Measurements from ENCODE around the gene EEIG1. TPM values are rescaled to one million over a fixed set of nuclear protein-coding genes. Genes with fewer than 3 reads are reported as not detected.
A peak's percentile ranks its signal among the peaks of the same experiment; 100 is the strongest.

Gene EEIG1
- total and polyA plus RNA-seq, 2 experiments from 2014 or later = 11.2 to 22.4 TPM

- no peaks in the 10 kb centered on the region for H3K79me2 ChIP-seq (replicated peaks; ENCODE audit: insufficient read depth)
- Mint-ChIP-seq H3K4me1 (peaks cover 4% of the 10 kb centered on the region; the same call in 1 of the 3 replicates), H3K36me3 (ENCODE audit: low read depth) (no peaks in the 10 kb centered on the region), H3K9me3 (no peaks in the 10 kb centered on the region), H3K27me3 (ENCODE audit: insufficient read depth, low read depth, poor library complexity) (peaks cover 10% of the 10 kb centered on the region), H3K4me3 (no peak overlapping the region), H3K27ac (0 out of 2 replicates have a peak overlapping the region, but pooled peaks have one; percentile 23)
- no peaks in the 10 kb centered on the region for H3K36me3 ChIP-seq (ENCODE audit: insufficient read depth)
- H3K27me3 ChIP-seq (ENCODE audit: insufficient read depth) = no peaks in the 10 kb centered on the region
- DNase-seq (ENCODE audit: low spot score) (no peak), ATAC-seq (peak; percentile 31; the same call in 2 of the 3 replicates)
- no peak overlapping the region for H3K4me3 ChIP-seq
- TF ChIP-seq STAT1 (IDR thresholded peaks at IDR 0.05; ENCODE audit: unreplicated experiment) (no peak), ZNF462 (CRISPR knock-in tag; IDR thresholded peaks at IDR 0.05) (no peak), JUNB (IDR thresholded peaks at IDR 0.05; ENCODE audit: unreplicated experiment) (no peak), CREB1 (CRISPR knock-in tag; IDR thresholded peaks at IDR 0.05; ENCODE audit: low read depth) (no peak), ZNF331 (CRISPR knock-in tag; IDR thresholded peaks at IDR 0.05; ENCODE audit: low read depth) (no peak), EZH2phosphoT487 (IDR thresholded peaks at IDR 0.05; ENCODE audit: unreplicated experiment) (no peak), ZNF114 (CRISPR knock-in tag; IDR thresholded peaks at IDR 0.05) (no peak), EZH2 (IDR thresholded peaks at IDR 0.05; ENCODE audit: low read depth, unreplicated experiment) (no peak), POLR2AphosphoS5 (IDR thresholded peaks at IDR 0.05; ENCODE audit: low read depth) (no peak), ETS1 (IDR thresholded peaks at IDR 0.05) (no peak), NANOG (IDR thresholded peaks at IDR 0.05; ENCODE audit: borderline replicate concordance) (no peak)
- TF ChIP-seq, protein P1, sequence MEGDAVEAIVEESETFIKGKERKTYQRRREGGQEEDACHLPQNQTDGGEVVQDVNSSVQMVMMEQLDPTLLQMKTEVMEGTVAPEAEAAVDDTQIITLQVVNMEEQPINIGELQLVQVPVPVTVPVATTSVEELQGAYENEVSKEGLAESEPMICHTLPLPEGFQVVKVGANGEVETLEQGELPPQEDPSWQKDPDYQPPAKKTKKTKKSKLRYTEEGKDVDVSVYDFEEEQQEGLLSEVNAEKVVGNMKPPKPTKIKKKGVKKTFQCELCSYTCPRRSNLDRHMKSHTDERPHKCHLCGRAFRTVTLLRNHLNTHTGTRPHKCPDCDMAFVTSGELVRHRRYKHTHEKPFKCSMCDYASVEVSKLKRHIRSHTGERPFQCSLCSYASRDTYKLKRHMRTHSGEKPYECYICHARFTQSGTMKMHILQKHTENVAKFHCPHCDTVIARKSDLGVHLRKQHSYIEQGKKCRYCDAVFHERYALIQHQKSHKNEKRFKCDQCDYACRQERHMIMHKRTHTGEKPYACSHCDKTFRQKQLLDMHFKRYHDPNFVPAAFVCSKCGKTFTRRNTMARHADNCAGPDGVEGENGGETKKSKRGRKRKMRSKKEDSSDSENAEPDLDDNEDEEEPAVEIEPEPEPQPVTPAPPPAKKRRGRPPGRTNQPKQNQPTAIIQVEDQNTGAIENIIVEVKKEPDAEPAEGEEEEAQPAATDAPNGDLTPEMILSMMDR (conservative IDR thresholded peaks at IDR 0.05; ENCODE audit: low read depth in 2 of 2) = no peak
- TF ChIP-seq, protein P2, sequence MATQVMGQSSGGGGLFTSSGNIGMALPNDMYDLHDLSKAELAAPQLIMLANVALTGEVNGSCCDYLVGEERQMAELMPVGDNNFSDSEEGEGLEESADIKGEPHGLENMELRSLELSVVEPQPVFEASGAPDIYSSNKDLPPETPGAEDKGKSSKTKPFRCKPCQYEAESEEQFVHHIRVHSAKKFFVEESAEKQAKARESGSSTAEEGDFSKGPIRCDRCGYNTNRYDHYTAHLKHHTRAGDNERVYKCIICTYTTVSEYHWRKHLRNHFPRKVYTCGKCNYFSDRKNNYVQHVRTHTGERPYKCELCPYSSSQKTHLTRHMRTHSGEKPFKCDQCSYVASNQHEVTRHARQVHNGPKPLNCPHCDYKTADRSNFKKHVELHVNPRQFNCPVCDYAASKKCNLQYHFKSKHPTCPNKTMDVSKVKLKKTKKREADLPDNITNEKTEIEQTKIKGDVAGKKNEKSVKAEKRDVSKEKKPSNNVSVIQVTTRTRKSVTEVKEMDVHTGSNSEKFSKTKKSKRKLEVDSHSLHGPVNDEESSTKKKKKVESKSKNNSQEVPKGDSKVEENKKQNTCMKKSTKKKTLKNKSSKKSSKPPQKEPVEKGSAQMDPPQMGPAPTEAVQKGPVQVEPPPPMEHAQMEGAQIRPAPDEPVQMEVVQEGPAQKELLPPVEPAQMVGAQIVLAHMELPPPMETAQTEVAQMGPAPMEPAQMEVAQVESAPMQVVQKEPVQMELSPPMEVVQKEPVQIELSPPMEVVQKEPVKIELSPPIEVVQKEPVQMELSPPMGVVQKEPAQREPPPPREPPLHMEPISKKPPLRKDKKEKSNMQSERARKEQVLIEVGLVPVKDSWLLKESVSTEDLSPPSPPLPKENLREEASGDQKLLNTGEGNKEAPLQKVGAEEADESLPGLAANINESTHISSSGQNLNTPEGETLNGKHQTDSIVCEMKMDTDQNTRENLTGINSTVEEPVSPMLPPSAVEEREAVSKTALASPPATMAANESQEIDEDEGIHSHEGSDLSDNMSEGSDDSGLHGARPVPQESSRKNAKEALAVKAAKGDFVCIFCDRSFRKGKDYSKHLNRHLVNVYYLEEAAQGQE (IDR thresholded peaks at IDR 0.05; ENCODE audit: unreplicated experiment) = no peak
- no peaks in the 10 kb centered on the region for H3K4me1 ChIP-seq (ENCODE audit: insufficient read depth)
- 0 out of 2 replicates have a peak overlapping the region, but pooled peaks have one; percentile 47 for H2AFZ ChIP-seq
- no peak overlapping the region for H3K4me2 ChIP-seq
- H3K9me2 ChIP-seq (ENCODE audit: insufficient read depth) = no peaks in the 10 kb centered on the region
- H3F3A ChIP-seq (replicated peaks; ENCODE audit: low read depth) = no peaks in the 10 kb centered on the region
- H3K27ac ChIP-seq (ENCODE audit: low read depth) = no peak overlapping the region
- no peaks in the 10 kb centered on the region for H4K20me1 ChIP-seq (replicated peaks; ENCODE audit: insufficient read depth)
Observed at GRCh38 chr9:128026773-128027541, 46.2 kb upstream of the EEIG1 start.
